ENCODE measurements around the gene OPN4. TPM values are rescaled to one million over a fixed set of nuclear protein-coding genes. Genes with fewer than 3 reads are reported as not detected.
"Not testable (repeated sequence)": the region's sequence is repeated elsewhere in the genome, so short reads cannot be mapped to it uniquely, and the experiment has no call there.

OPN4 gene
- total RNA-seq, 2 donors from 2014 or later = 0.19 to 0.31 TPM

- TF ChIP-seq, protein P1, sequence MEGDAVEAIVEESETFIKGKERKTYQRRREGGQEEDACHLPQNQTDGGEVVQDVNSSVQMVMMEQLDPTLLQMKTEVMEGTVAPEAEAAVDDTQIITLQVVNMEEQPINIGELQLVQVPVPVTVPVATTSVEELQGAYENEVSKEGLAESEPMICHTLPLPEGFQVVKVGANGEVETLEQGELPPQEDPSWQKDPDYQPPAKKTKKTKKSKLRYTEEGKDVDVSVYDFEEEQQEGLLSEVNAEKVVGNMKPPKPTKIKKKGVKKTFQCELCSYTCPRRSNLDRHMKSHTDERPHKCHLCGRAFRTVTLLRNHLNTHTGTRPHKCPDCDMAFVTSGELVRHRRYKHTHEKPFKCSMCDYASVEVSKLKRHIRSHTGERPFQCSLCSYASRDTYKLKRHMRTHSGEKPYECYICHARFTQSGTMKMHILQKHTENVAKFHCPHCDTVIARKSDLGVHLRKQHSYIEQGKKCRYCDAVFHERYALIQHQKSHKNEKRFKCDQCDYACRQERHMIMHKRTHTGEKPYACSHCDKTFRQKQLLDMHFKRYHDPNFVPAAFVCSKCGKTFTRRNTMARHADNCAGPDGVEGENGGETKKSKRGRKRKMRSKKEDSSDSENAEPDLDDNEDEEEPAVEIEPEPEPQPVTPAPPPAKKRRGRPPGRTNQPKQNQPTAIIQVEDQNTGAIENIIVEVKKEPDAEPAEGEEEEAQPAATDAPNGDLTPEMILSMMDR (IDR thresholded peaks at IDR 0.05) = no peak
- H3K36me3 ChIP-seq = no peaks in the 10 kb centered on the region
- peaks cover 0 to 24% of the 10 kb centered on the region in 2 donors for H3K4me1 ChIP-seq
- no peaks in the 10 kb centered on the region for H3K9me3 ChIP-seq
- H3K27me3 ChIP-seq = no peaks in the 10 kb centered on the region
- no peak overlapping the region for H3K4me3 ChIP-seq
- no peak for DNase-seq (ENCODE audit: low spot score)
- H3K27ac ChIP-seq = peak overlapping the region; percentile 0 to 48
Observed at GRCh38 chr10:86644794-86645445, 9.4 kb upstream of the OPN4 start.

DNA sequence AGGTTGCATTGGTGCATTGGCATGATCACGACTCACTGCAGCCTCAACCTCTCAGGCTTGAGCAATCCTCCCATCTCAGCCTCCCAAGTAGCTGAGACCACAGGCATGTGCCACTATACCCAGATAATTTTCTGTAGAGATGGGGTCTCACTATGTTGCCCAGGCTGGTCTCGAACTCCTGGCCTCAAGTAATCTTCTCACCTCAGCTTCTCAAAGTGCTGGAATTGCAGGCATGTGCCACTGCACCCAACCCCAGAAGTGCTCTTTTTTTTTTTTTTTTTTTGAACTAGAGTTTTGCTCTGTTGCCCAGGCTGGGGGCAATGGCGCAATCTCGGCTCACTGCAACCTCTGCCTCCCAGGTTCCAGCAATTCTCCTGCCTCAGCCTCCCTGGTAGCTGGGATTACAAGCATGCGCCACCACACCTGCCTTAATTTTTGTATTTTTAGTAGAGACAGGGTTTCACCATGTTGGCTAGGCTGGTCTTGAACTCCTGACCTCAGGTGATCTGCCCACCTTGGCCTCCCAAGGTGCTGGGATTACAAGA lies 8.7 kb upstream of the OPN4 start:
- not testable (repeated sequence) for H3K27ac ChIP-seq, H3K36me3 ChIP-seq, H3K9me3 ChIP-seq, H3K27me3 ChIP-seq, H3K4me3 ChIP-seq
- H3K4me1 ChIP-seq = peaks cover 0 to 31% of the 10 kb centered on the region in 2 donors
- peak; percentile 54 for DNase-seq (ENCODE audit: low spot score)

- Histone ChIP-seq H3K36me3 (no peaks in the 10 kb centered on the region), H3K4me1 (peaks cover 0 to 38% of the 10 kb centered on the region in 2 donors), H3K27ac (no peak overlapping the region), H3K4me3 (no peak overlapping the region), H3K27me3 (no peaks in the 10 kb centered on the region), H3K9me3 (no peaks in the 10 kb centered on the region)
- DNase-seq (ENCODE audit: low spot score) = peak; percentile 40
- TF ChIP-seq, protein P1 (IDR thresholded peaks at IDR 0.05) = no peak
Observed at GRCh38 chr10:86646532-86646931, 7.8 kb upstream of the OPN4 start.

DNA sequence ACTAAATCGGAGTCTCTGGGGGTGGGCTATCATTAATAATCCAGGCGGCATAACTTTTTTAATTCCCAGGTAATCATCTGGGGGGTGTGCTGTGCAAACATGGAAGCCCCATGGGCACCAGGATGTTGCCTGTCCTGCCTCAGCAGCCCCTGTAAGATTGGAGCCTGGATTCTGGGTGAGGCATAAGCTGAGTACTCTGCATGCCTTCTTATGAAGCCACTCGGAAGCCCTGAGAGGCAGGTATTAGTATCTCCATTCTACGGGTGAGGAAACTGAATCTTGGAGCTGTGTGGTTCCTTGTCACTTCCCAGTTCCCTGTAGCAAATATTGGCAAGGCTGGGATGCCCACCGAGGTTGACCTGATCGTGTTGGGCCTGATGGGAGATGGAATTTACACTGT lies 7.4 kb upstream of the OPN4 start:
- TF ChIP-seq, protein P1 (IDR thresholded peaks at IDR 0.05) = no peak
- Histone ChIP-seq H3K4me3 (no peak overlapping the region), H3K36me3 (no peaks in the 10 kb centered on the region), H3K4me1 (peaks cover 0 to 42% of the 10 kb centered on the region in 2 donors), H3K27ac (no peak overlapping the region), H3K9me3 (no peaks in the 10 kb centered on the region), H3K27me3 (no peaks in the 10 kb centered on the region)
- DNase-seq (ENCODE audit: low spot score) = peak; percentile 23

DNA sequence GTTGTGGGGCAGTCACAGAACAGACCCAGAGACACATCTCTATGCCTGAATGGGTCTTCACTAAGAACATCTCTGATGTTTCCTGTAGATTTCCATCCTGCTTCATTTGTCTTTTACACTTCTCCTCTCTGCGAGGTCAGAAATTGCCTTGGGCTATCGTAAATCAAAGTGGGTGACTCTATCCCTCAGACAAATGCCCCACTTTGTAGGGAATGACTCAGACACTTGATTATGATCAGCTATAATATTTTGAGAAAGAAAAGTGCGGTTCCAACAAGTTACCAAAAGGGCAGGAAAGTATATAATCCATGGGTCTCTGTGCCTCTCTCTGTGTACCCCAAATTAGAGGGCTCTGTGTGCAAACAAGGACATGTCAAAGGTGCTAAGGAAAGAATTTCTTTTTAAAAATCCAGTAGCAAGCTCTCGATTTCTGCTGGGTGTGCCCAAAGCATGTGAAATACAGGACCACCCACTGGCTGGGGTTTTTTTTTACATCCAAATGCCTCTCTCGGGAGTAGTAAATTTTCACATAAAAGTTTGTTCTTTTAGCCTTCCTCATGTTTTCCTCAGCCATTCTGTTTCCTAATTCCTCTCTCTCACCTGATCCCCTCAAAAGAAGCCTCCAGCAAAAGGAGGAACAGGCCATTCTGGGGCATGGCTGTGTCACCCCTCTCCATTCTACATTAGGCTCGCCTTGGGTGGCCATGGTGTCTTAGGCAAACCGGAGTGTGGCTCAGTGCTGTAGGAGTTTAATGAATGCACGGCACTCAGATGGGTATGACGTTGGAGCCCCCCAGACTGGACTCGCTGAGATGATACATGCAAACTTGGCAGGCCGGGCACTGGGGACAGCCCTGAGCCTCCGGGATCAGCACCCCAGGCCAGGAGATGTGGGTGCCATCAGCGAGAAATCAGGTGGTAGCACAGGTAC lies 6.3 kb upstream of the OPN4 start:
- Histone ChIP-seq H3K27ac (peak overlapping the region; percentile 29 to 35), H3K27me3 (no peaks in the 10 kb centered on the region), H3K4me1 (peaks cover 0 to 47% of the 10 kb centered on the region in 2 donors), H3K4me3 (no peak overlapping the region), H3K9me3 (no peaks in the 10 kb centered on the region), H3K36me3 (no peaks in the 10 kb centered on the region)
- TF ChIP-seq, protein P1 (IDR thresholded peaks at IDR 0.05) = no peak
- peak; percentile 52 for DNase-seq (ENCODE audit: low spot score)

Data from right atrium auricular region (tissue), 2 donors.